ENCODE results near the gene PTPMT1. TPM values are rescaled to one million over a fixed set of nuclear protein-coding genes. Genes with fewer than 3 reads are reported as not detected.

The PTPMT1 gene
- total and polyA plus RNA-seq, 12 donors = 16.9 to 66.9 (median 22.4) TPM

DNA sequence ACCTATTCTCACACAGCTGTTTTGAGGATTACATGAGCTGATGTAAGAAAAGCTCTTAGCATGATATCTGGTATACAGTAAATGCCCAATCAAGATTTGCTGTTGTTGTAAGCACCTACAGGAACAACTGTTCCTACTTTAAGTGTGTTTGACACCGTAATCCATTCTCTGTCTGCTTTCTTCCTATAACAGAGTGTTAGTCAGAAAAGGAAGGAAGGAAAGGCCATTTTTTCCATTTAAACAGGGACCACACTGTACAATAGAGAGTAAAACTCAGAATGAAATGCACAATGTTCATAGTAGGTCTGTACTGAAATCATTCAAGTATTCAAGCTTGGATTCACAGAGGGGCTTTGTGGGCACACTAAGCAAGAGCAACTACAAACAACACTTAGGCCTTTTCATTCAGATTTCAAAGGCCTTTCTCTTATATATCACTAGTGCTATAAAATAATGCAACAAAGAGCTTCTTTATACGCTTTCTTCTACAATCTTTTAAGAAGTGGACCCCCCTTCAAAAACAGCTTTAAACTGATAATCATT lies 55.5 kb downstream of the PTPMT1 start:
- intact Hi-C loops (cut with DNase I) = loop anchor here in 2 of 10 donors (10.0 kb wide), 2 partner anchors 146 to 736 kb away; no protein-coding TSS in a partner anchor
- TF ChIP-seq, protein P1, sequence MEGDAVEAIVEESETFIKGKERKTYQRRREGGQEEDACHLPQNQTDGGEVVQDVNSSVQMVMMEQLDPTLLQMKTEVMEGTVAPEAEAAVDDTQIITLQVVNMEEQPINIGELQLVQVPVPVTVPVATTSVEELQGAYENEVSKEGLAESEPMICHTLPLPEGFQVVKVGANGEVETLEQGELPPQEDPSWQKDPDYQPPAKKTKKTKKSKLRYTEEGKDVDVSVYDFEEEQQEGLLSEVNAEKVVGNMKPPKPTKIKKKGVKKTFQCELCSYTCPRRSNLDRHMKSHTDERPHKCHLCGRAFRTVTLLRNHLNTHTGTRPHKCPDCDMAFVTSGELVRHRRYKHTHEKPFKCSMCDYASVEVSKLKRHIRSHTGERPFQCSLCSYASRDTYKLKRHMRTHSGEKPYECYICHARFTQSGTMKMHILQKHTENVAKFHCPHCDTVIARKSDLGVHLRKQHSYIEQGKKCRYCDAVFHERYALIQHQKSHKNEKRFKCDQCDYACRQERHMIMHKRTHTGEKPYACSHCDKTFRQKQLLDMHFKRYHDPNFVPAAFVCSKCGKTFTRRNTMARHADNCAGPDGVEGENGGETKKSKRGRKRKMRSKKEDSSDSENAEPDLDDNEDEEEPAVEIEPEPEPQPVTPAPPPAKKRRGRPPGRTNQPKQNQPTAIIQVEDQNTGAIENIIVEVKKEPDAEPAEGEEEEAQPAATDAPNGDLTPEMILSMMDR (IDR thresholded peaks at IDR 0.05) = no peak
- H3K36me3 ChIP-seq = peaks cover 0 to 100% (median 27%) of the 10 kb centered on the region in 9 donors
- H3K27me3 ChIP-seq = no peaks in the 10 kb centered on the region
- 81 to 86% methylated on average over 2 of the region's 2 CpGs for WGBS, 2 donors
- no peaks in the 10 kb centered on the region for H3K9me3 ChIP-seq
- peaks cover 0 to 11% (median 0%) of the 10 kb centered on the region in 9 donors for H3K4me1 ChIP-seq
- H3K27ac ChIP-seq = no peak overlapping the region
- no peak overlapping the region for H3K4me3 ChIP-seq
- DNase-seq (no peak), ATAC-seq (no peak)

Other genes starting within 250 kb of the PTPMT1 start
- gene MYBPC3, start 212.9 kb upstream of the PTPMT1 start, total RNA-seq = 1,000 to 10,000 TPM; 1,404 to 3,138 (median 2,490) TPM
- 1,000 to 10,000 TPM in 1 of 2 donors, 100 to 1,000 TPM in 1; 484 to 2,250 TPM for gene MYBPC3, start 212.9 kb upstream of the PTPMT1 start, polyA plus RNA-seq
- gene SPI1, start 187.1 kb upstream of the PTPMT1 start, total RNA-seq = 10 to 100 TPM in 3 of 10 donors, 1 to 10 TPM in 7; 3.4 to 38.9 (median 6.7) TPM
- gene SPI1, start 187.1 kb upstream of the PTPMT1 start, polyA plus RNA-seq = 10 to 100 TPM in 1 of 2 donors, 1 to 10 TPM in 1; 6.7 to 10.2 TPM
- gene SLC39A13, start 157.0 kb upstream of the PTPMT1 start, total RNA-seq = 10 to 100 TPM; 31.1 to 54.5 (median 40.8) TPM
- gene SLC39A13, start 157.0 kb upstream of the PTPMT1 start, polyA plus RNA-seq = 10 to 100 TPM; 62.3 to 86.4 TPM
- gene PSMC3, start 139.2 kb upstream of the PTPMT1 start, total RNA-seq = 100 to 1,000 TPM; 129 to 171 (median 140) TPM
- 100 to 1,000 TPM; 184 to 272 TPM for gene PSMC3, start 139.2 kb upstream of the PTPMT1 start, polyA plus RNA-seq
- gene RAPSN, start 116.5 kb upstream of the PTPMT1 start, total RNA-seq = 10 to 100 TPM in 1 of 10 donors, 1 to 10 TPM in 9; 2.9 to 10.2 (median 4.0) TPM
- gene RAPSN, start 116.5 kb upstream of the PTPMT1 start, polyA plus RNA-seq = 1 to 10 TPM in 1 of 2 donors, under 1 TPM in 1; 0.33 to 6.2 TPM
- 10 to 100 TPM; 68.3 to 97.0 (median 87.7) TPM for gene CELF1, start 12.5 kb upstream of the PTPMT1 start, total RNA-seq
- gene CELF1, start 12.5 kb upstream of the PTPMT1 start, polyA plus RNA-seq = 10 to 100 TPM; 24.4 to 35.8 TPM
- gene KBTBD4, start 13.4 kb downstream of the PTPMT1 start, total RNA-seq = 10 to 100 TPM; 13.6 to 21.0 (median 16.2) TPM
- gene KBTBD4, start 13.4 kb downstream of the PTPMT1 start, polyA plus RNA-seq = 1 to 10 TPM; 3.1 to 9.2 TPM
- gene NDUFS3, start 13.5 kb downstream of the PTPMT1 start, total RNA-seq = 100 to 1,000 TPM; 171 to 359 (median 287) TPM
- gene NDUFS3, start 13.5 kb downstream of the PTPMT1 start, polyA plus RNA-seq = 100 to 1,000 TPM; 291 to 570 TPM
- 1 to 10 TPM in 1 of 10 donors, under 1 TPM in 4, not detected in 5; 0.19 to 1.0 (median 0.24) TPM for gene FAM180B, start 21.1 kb downstream of the PTPMT1 start, total RNA-seq
- under 1 TPM in 1 of 2 donors, not detected in 1; 0.07 TPM for gene FAM180B, start 21.1 kb downstream of the PTPMT1 start, polyA plus RNA-seq
- gene C1QTNF4, start 28.8 kb downstream of the PTPMT1 start, total RNA-seq = under 1 TPM in 9 of 10 donors, not detected in 1; 0.15 to 0.85 (median 0.37) TPM
- gene C1QTNF4, start 28.8 kb downstream of the PTPMT1 start, polyA plus RNA-seq = 1 to 10 TPM; 1.2 to 1.4 TPM
- 100 to 1,000 TPM in 7 of 10 donors, 10 to 100 TPM in 3; 90.7 to 137 (median 104) TPM for gene MTCH2, start 77.0 kb downstream of the PTPMT1 start, total RNA-seq
- gene MTCH2, start 77.0 kb downstream of the PTPMT1 start, polyA plus RNA-seq = 100 to 1,000 TPM in 1 of 2 donors, 10 to 100 TPM in 1; 23.8 to 114 TPM
- 1 to 10 TPM in 1 of 10 donors, under 1 TPM in 4, not detected in 5; 0.13 to 1.5 (median 0.44) TPM for gene AGBL2, start 149.8 kb downstream of the PTPMT1 start, total RNA-seq
- gene AGBL2, start 149.8 kb downstream of the PTPMT1 start, polyA plus RNA-seq = under 1 TPM; 0.04 to 0.88 TPM
- 10 to 100 TPM; 39.3 to 65.2 (median 42.8) TPM for gene FNBP4, start 201.7 kb downstream of the PTPMT1 start, total RNA-seq
- gene FNBP4, start 201.7 kb downstream of the PTPMT1 start, polyA plus RNA-seq = 10 to 100 TPM; 17.0 to 81.6 TPM